OCI-M1 (cell line): Measurements from ENCODE around the gene TRIO.

Source experiments
- DNase-seq: peaks from one replicate; lab custom pipeline; 2025; lab: John Stamatoyannopoulos, UW

The TRIO gene

DNA sequence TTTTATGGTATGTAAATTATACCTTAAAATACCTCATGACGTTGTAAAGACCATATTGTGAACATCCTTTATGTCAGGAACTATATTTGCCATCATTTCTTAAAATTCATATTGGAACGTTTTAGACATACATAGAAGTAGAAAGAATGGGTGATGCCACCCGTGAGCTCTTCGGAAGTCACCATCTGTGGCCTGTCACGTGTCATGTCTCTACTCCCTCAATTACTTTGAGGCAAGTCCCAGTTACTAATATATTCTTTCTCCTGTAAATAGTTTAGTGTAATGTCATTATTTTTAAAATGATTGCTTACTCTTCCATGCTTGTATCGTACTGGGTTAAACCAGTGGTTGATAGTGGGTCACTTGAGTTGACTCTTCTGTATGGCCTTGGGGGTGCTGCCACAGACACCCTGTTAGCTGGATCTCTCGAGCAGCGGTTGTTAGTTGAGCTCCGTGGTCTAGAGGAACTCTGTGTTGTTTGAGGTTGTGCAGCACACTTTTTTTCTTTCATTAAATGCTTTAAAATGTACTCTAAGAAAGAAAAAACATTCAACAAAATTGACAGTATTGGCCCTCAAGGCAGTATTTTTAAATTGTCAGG is 66.2 kb downstream of the TRIO start:
- DNase-seq, result no peak

DNA sequence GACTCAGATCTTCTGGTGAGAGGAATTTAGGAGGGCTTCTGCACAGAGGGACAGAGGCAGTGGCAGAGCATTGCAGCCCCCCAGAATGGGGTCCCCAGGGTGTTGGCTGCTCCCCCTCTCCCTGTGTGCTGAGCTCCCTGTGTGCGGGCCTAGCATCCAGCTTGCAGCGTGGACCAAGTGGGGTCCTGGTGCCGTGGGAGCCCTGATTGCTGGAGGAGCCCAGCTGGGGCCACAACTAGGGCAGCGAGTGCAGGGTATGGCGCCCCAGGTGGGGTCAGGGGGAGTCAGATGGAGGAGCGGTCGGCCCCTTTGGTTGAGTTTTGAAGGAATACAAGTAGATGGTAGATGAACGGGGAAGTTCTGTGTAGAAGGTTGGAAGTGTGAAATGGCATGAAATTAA is 66.7 kb downstream of the TRIO start:
- DNase-seq, result no peak

DNA sequence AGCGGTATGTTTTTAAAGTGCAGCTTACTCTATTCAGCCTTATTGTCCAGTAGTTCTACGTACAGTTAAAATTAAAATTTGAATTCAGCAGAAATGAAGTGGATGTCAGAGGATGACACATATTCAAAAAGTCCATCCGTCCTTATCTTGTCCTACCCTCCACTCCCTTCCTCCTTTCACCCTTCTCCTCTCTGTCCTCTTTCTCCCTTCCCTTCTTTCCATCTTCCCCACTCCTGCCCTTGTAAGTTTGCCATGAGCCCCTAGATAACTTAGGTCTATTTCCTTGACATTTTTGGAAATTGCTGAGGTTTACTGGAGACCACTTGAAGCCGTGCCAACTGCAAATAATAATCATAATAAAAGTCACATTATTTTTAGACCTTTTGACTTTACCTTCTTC is 67.6 kb downstream of the TRIO start:
- DNase-seq, result no peak

DNA sequence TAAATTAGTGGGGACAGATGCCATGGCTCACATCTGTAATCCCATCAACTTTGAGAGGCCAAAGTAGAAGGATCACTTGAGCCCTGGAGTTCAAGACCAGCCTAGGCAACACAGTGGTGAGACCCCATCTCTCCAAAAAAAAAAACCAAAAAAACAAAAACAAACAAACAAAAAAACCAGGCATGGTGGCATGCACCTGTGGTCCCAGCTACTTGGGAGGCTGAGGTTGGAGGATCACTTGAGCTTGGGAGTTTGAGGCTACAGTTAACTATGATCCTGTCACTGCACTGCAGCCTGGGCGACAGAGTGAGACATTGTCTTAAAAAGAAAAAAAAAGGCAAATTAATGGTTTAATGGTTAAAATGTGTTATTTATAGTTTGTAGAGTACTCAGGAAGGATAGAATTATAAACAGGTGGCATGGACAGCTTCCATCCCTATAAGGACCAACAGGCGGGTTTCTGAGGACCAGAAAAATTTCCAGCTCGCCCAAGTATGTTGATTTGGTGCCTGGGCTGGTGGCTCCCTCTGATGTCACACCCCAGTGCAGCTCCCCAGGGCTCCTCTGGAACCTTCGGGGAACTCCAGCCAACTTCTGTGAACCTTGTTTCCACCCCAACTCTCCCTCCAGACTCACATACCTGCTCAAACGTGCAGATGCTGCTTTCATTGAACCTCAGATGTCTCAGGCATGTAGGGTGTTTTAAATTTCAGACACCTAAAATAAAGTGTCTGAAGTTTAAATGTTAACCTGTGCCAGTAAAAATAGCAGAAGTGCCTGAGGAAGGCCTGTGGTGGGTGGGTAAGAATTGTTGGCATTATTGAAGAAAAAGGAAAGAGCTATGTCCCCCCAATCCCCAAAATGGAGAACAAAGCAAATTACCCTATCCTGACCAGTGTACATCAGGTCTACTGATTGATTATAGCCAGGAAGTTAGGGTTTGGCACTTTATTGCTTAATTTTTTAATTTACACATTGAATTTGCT is 69.0 kb downstream of the TRIO start:
- DNase-seq, result no peak

DNA sequence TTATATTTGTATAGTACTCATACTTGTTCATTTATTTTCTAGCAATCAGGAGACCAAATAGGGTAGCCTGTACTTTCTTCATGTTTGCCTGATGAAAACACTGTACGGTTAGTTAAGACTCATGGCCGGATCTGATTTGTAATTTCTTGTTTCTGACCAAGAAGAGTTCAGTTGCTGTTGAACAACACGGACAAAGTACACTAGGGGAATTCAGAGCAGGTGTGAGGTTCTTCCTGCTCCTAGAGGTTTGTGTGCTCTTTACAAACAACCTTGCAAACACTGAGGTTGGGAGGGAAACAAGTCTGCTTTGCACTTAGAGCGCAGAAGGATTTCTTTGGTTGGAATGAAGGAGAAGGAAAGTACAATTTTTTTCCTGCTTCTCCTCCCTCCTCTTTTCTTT is 69.7 kb downstream of the TRIO start:
- no peak for DNase-seq

DNA sequence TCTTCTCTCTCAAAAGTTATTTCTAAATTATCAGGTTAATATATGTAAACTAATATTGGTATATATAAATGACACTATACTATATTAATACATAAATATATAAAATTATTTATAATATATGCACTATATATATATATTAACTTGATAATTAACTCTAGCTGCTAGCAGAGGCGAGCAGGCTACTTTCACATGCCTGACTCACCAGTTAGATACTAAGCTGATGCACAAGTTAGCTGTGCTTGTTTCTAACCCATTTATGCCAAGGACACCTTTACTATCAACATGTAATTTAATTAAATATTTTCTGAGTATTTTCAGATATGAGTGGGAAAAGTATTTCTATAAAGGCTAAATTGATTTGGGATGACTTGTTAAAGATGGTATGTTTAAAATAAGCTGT is 70.1 kb downstream of the TRIO start:
- DNase-seq, result no peak

DNA sequence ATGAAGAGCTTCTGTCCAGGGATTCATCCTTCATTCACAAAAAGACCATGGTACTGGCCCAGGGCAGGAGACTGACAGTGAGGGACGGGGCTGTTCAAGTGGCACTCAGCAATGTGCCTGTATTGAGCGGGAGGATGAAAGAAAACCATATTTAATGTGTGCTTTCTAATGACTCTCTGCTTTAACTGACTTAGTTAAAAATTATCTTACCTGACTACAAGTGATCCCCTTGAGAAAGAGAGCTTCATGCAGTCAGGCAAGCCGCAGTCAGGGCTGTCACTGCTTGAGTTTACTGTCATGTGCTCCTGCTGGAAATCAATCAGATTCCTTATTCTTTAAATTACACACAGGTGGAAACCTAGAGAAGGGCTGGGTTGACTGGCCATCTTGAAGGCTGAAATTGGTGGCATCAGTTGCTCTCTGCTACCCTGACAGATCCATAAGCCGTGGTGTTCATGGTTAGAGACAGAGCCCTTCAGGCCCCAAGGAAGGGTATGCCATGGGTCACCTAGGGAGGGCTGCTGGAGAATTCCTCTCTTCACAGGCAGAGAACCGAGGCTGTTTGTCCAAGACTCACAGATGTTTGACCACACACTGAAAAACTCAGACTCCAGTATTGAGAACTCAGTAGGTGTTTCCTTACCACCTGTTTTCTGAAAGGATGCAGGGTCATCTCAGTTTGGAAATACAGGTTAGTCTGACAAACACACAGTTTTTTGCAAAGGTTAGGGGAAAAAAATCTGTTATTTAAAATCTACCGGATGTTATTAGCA is 70.9 kb downstream of the TRIO start:
- DNase-seq, result no peak

DNA sequence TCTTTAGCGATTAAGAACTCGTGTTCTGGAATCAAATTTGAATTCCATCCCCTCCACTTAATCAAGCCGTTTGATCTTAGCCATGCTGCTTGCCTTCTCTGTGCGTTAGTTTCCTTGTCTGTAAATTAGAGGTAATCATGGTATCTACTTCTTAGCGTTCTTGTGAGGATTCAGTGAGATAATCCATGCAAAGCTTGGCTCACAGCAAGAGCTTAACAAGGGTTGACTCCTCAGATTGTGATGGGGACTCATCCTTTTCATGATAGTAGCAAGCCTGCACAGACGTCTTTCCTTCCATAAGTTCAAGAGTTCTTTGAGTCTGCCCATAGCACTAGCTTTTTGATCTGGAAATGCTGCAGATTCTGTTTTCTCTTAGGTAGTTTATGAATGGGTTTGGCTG is 72.8 kb downstream of the TRIO start:
- DNase-seq, result no peak

DNA sequence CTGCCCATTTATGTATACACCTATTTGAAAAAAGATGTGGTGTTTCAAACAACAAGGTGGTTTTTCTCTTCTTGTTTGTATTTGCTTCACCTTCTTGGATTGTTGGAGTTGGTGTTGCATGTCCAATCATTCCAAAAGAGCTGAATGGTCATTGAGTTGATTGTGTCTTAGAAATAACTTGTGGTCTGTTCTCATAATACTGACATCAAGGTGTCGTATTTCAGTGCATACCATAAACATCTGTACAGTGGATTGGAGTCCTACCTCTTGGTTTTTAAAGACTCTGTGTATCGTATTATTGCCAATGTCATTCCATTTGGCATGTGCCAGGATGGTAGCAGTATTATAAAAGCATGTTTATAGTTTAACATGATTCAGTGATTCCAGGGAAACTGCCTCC is 73.2 kb downstream of the TRIO start:
- DNase-seq, result no peak

DNA sequence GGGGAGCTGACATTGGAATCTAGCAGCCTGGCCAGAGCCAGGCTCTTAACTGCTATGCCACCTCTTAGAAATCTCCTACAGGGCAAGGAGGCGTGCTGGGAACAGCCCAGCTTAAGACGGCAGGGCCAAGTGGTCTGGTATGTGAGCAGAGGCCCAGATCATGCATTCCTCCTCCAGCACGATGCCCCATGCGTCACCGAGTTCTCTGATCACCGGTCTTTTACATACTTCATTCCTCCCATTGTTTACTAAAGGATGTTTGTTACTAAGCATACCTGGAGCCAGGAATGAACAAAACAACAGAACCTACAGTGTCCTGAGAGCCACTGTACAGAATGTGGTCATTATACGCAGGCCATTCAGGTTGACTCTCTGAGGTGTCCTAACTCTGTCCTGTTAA is 73.8 kb downstream of the TRIO start:
- DNase-seq, result no peak

DNA sequence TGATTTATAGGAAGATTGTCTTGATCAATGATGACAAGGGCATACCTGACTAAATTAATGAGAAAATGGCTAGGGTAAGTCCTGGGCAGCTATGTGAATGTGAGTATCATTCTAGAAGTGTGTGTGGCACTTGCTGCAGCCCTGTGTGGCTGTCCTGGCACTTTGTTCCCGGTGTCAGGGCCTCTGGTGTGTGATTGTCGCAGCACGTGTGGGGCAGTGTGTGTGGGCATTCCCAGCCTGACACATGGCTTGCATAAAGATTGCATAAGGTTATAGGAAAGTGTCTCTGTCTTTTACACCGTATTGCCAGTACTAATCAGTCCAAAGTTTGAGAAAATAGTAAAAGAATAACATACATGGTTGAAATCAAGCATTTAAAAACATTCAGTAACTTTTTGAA is 74.4 kb downstream of the TRIO start:
- DNase-seq, result no peak

DNA sequence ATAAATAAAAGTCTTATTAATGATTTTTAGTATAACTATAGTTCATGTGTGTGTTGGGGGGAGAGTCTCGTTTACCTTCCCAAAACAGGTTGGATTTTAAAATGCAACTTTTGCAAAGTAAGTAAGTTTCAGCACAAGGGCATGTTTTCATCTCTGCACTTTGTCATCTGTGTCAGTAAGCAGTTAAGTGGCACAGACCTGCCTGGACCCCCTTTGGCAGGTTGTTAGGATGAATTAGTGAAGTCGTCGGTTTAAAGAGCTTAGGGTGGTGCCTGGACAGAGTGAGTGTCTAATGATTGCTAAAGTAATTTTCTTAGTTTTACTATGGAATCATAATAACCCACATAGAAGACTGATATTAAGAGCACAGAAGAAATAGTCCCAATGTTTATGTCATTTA is 74.9 kb downstream of the TRIO start:
- no peak for DNase-seq

DNA sequence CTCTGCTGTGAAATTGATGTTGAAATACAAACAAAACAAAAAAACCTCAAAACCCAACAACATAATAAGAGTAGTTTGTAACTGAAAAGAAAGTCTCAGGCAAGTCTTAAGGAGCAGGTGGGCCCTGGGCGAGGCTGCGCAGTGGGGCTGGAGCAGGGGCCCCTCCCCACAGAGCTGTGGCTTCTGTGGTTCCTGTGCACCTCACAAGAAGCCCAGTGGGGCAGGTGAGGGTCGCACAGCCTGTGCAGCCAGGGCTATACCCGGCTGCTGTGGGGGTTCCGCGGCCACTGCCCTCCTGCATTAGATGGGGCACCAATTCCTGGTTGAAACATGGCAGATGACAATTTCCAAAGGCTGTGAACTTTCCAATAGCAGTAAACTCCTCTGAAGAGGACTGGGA is 75.3 kb downstream of the TRIO start:
- DNase-seq, result no peak

DNA sequence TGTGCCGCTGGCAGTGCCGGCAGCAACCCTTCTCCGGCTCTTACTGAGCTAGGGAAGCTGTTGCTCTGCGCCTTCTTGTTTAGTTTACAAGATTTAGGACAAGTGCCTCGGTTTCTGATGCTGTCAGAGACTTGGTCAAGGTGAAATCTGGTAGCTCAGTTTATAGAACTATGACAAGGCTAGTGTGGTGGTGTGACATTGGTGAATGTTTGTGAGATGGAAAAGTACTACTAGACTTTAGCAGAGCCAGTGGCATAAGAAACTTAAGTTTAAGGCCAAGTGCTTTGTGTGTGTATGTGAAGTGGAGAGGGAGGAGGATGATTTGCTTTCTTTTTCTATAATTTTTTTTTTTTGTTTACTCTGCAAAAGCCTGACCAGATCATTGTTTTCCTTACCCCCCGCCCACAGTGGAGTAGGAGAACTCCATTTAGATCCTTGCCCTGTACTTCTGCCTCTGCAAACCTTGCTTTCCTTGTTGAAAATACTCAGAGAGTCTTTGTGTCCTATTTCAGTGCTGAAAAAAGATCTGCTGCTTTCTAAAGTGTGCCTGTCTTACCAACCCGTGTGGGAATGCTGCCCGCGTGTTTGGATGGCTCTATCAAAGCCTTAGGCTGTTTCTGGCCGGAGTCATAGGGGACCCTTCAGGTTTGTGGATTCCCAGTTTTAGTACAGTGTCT is 75.9 kb downstream of the TRIO start:
- DNase-seq, result no peak

DNA sequence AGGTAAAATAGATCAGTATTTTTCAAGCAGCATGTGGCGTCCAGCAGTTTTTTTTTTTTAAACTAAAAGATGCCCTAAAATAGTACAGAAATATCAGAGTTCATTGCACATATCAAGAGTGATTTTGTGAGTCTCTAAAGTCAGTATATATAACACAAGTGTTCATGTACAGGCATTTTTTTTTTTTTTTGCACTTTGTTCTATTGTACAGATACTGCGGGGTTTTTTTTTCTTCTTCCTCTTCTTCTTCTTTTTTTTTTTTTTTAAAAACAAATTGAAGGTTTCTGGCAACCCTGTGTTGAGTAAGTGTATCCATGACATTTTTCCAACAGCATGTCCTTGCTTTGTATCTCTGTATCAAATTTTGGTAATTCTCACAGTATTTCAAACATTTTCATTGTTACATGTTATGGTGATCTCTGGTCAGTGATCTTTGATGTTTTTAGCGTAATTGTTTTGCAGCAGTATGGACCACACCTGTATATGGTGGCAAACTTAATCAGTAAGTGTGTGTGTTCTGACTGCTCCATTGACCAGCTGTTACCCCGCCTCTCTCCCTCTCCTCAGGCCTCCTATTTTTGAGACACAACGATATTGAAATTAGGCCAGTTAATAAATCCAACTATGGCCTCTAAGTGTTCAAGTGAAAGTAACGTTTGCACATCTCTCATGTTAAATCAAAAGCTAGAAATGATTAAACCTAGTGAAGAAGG is 76.8 kb downstream of the TRIO start:
- DNase-seq, result no peak

DNA sequence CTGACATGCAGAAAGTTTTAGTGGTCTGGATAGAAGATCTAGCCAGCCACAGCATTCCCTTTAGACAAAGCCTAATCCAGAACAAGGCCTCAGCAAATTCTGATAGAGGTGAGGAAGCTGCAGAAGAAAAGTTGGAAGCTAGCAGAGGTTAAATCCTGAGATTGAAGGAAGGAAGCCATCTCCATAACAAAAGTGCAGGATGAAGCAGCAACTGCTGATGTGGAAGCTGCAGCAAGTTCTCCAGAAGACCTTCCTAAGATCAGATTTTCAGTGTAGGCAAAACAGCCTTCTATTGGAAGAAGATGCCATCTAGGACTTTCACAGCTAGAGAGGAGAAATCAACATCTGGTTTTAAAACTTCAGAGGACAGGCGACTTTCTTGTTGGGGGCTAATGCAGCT is 77.5 kb downstream of the TRIO start:
- no peak for DNase-seq

DNA sequence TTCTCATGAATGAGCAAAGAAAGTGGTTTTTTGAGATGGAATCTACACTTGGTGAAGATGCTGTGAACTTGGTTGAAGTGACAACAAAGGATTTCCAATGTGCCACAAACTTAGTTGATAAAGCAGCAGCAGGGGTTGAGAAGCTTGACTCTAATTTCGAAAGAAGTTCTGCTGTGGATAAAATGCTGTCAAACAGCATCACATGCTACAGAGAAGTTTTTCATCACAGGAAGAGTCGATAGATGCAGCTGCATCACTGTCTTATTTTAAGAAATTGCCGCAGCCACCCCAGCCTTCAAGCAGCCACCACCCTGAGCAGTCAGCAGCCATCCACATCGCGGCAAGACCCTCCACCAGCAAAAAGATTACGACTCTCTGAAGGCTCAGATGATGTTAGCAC is 78.6 kb downstream of the TRIO start:
- no peak for DNase-seq

DNA sequence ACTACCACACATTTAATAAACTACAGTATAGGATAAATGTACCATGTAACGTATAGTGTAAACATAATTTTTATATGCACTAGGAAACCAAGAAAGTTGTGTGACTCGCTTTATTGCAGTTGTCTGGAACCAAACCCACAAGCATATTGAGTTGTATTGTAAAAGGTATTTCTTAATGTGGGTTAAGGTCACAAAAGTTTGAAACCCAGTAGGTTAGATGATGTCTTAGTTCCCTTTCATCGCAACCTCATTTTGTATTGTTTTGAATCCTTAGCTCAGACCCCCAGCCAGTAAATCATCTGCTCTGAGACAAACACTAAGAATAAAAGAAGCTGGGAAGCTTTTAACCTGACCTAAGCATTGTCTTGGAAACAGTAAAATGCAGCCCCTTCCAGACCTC is 79.1 kb downstream of the TRIO start:
- no peak for DNase-seq

DNA sequence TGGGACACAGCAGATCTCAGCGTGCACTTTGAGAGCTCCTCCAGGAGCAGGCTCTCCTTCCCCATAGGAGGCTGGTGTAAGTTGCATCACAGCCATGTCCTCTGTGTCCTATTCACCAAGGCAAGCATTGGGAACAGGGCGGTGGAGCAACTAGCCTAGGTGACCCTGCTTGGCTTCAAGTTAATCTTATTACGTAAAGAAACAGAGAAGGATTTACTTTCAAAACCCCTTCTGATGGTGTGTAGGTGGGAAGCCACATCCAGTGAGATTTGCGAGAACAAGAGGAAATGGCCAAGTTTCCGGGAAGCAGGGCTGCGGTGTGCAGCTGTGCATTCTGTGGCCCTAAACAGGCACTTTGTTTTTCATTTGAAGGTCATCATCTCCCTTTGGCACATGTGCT is 80.2 kb downstream of the TRIO start:
- no peak for DNase-seq

DNA sequence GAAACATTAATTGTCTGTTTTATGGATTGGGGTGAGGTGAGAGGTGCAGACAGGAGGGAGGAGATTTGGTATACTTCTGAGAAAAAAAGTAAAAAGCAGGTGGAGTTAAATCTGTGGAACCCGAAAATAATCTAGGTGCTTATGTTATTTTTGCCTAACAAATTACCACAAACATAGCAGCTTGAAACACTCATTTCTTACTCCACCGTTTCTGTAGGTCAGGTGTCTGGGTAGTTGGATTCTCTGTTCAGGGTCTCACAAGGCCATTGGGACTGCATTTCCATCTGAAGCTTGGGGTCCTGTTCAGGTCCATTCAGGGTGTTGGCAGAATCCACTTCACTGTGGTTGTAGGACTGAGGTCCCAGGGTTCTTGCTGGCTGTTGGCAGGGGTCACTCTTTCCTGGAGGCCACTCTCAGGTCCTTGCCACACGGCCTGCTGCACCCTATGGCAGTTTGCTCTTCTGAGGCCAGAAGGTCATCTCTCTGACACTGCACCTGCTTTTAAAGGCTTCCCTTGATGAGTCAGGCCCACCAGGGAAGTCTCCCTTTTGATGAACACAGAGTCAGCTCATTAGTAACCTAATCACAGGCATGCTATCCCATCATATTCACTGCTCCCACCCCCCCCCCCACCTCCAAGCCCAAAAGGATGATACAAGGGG is 82.2 kb downstream of the TRIO start:
- DNase-seq, result no peak

DNA sequence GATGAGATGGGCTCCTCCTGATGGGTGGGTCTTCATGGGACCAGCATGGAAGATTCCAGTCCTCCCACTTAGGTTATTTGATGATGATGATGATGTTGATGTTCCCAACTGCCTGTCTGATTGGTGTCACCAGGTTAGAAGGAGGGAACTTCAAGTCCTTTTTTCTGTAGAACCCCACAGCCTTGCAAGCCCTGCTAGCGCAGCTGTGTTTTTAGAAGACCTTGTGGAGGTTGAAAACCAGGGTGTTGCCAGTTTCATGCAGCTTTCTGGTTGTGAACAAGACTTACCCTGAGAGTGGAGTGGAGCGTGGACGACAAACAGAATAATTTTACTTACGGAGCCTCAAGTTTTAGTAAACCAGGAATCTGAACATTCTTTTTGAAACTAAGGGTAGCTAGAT is 83.0 kb downstream of the TRIO start:
- DNase-seq, result no peak
